ENCODE results near the gene DDR1.

DNA sequence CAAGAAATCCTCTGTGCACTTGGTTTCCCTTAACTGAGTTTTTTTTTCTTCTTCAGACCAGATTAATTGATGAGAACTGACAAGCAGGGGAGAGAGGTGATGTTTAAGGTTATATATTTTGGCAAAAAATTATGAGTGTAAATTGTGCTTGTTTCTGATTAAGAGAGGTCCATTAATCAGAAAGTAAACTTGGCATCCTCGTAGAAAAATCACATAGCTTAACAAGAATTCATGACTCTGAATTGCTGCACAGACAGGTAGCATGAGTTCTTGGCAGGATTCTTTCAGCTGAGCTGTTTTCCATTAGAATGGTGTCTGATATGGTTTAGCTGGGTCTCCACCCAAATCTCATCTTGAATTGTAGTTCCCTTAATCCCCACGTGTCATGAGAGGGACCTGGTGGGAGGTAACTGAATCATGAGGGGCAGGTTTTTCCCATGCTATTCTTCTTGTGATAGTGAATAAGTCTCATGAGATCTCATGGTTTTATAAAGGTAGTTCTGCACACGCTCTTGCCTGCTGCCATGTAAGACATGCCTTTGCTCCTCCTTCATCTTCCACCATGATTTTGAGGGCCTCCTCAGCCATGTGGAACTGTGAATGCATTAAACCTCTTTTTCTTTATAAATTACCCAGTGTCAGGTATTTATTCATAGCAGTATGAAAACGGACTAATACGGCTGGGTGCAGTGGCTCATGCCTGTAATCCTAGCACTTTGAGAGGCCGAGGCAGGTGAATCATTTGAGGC lies 34.2 kb upstream of the DDR1 start:
- TF ChIP-seq FOXA1 (IDR thresholded peaks at IDR 0.05): no peak
- TF ChIP-seq ZNF384 (IDR thresholded peaks at IDR 0.05): no peak
- TF ChIP-seq CTBP1 (IDR thresholded peaks at IDR 0.05; ENCODE audit: borderline replicate concordance): no peak
- TF ChIP-seq SUZ12 (IDR thresholded peaks at IDR 0.05): no peak
- no peak for TF ChIP-seq TARDBP (IDR thresholded peaks at IDR 0.05)
- TF ChIP-seq, protein P1, sequence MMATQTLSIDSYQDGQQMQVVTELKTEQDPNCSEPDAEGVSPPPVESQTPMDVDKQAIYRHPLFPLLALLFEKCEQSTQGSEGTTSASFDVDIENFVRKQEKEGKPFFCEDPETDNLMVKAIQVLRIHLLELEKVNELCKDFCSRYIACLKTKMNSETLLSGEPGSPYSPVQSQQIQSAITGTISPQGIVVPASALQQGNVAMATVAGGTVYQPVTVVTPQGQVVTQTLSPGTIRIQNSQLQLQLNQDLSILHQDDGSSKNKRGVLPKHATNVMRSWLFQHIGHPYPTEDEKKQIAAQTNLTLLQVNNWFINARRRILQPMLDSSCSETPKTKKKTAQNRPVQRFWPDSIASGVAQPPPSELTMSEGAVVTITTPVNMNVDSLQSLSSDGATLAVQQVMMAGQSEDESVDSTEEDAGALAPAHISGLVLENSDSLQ (IDR thresholded peaks at IDR 0.05): no peak
- no peak for TF ChIP-seq FOXK2 (IDR thresholded peaks at IDR 0.05)
- TF ChIP-seq BHLHE40 (IDR thresholded peaks at IDR 0.05; ENCODE audit: borderline replicate concordance): no peak
- TF ChIP-seq SP1 (IDR thresholded peaks at IDR 0.05): no peak
- no peak for TF ChIP-seq ELF4 (IDR thresholded peaks at IDR 0.05)
- no peak for TF ChIP-seq HDGF (IDR thresholded peaks at IDR 0.05; ENCODE audit: borderline replicate concordance)
- TF ChIP-seq ARNT (IDR thresholded peaks at IDR 0.05): no peak
